HepG2 (cell line): ENCODE data around the gene CEBPG. TPM values are rescaled to one million over a fixed set of nuclear protein-coding genes. Genes with fewer than 3 reads are reported as not detected.

Source experiments
- ATAC-seq: fragments of 200-7000 bp; cut with Tn5 transposase; 3 replicates; pipeline ENCODE4 v1.9.1; 2020; ENCODE audit warnings: mild to moderate bottlenecking, moderate library complexity
- BruUV-seq: library from RNA; stranded (reverse); fragments of 400-500 nt; replicated peaks from 2 replicates; lab custom pipeline; 2021; lab: Mats Ljungman, UMichigan
- CTCF ChIA-PET: fragments of 300-600 bp; formaldehyde crosslinking; extraction: SDS; loops from one replicate; lab custom pipeline; 2021; ENCODE audit warnings: low total read pairs, inconsistent platforms, low intra/inter-chr PET ratio; lab: Yijun Ruan, JAX
- POLR2A ChIA-PET: fragments of 350-600 bp; sonication (Branson Sonifier 250); formaldehyde crosslinking; loops from one replicate; lab custom pipeline; 2020; ENCODE audit warnings: antibody characterized with exemption, inconsistent platforms; lab: Yijun Ruan, JAX
- DNase-seq: peaks from one replicate; pipeline ENCODE4 v3.0.0-alpha.2; 2015; ENCODE audit warnings: low spot score
- FAIRE-seq: peaks from 3 replicates; lab custom pipeline; 2011; peaks lifted over from hg19 to GRCh38; lab: Jason Lieb, UNC
- H2AFZ ChIP-seq: one replicate; pipeline ENCODE4 v1.6.1; 2011; ENCODE audit warnings: low read length, inconsistent platforms
- H3K27ac ChIP-seq: fragments of 300-600 bp; 3 replicates; pipeline ENCODE4 v1.8.0; 2011; ENCODE audit warnings: mixed run types, mild to moderate bottlenecking, mixed read lengths, low read length, inconsistent platforms; ENCODE audit not compliant: insufficient read depth; ENCODE audit errors: extremely low read length
- H3K27me3 ChIP-seq, 2 experiments: fragments of 200-600 bp in 1 of 2; 2 replicates in 1 of 2; 3 replicates in 1 of 2; pipeline versions ENCODE4 v1.6.0 to v1.8.0; 2011; ENCODE audit warnings: low read length in 2 of 2, mild to moderate bottlenecking in 2 of 2, moderate library complexity in 2 of 2, inconsistent platforms in 1 of 2; ENCODE audit not compliant: insufficient read depth in 2 of 2, control insufficient read depth in 1 of 2
- H3K36me3 ChIP-seq, 2 experiments: fragments of 200-600 bp in 1 of 2; replicated peaks in 1 of 2; 2 replicates in 1 of 2; 3 replicates in 1 of 2; pipeline versions ENCODE4 v1.5.1 to v1.8.0; 2011; ENCODE audit warnings: low read length in 2 of 2, inconsistent platforms in 1 of 2; ENCODE audit not compliant: insufficient read depth in 2 of 2, control insufficient read depth in 1 of 2
- H3K4me1 ChIP-seq: 2 replicates; pipeline ENCODE4 v1.5.1; 2012; ENCODE audit warnings: low read length, inconsistent platforms; ENCODE audit not compliant: insufficient read depth
- H3K4me2 ChIP-seq: 2 replicates; pipeline ENCODE4 v1.6.0; 2011; ENCODE audit warnings: low read depth, low read length, inconsistent platforms
- H3K4me3 ChIP-seq, 3 experiments: fragments of 200-600 bp in 1 of 3; sonication (generic), shearing (Covaris generic) in 1 of 3; replicated peaks in 1 of 3; 2 replicates each; pipeline ENCODE4 v1.5.1; 2011 to 2016; ENCODE audit warnings: low read length in 3 of 3, inconsistent platforms in 2 of 3, low read depth in 2 of 3, mild to moderate bottlenecking in 2 of 3, control low read depth in 1 of 3, mixed read lengths in 1 of 3; ENCODE audit not compliant: insufficient read depth in 1 of 3
- H3K79me2 ChIP-seq: one replicate; pipeline ENCODE4 v1.6.1; 2011; ENCODE audit warnings: low read length, inconsistent platforms; ENCODE audit not compliant: insufficient read depth
- H3K9ac ChIP-seq: 2 replicates; pipeline ENCODE4 v1.6.0; 2011; ENCODE audit warnings: mild to moderate bottlenecking, low read depth, low read length, inconsistent platforms; ENCODE audit not compliant: insufficient read depth
- H3K9me3 ChIP-seq: 2 replicates; pipeline ENCODE4 v1.5.1; 2012; ENCODE audit warnings: mild to moderate bottlenecking, low read length
- H4K20me1 ChIP-seq: 2 replicates; pipeline ENCODE4 v1.6.0; 2011; ENCODE audit warnings: inconsistent platforms, mild to moderate bottlenecking, low read length, moderate library complexity; ENCODE audit not compliant: insufficient read depth
- AGO2 ChIP-seq: fragments of 200-400 bp; formaldehyde crosslinking; optimal IDR thresholded peaks from 2 replicates; pipeline ENCODE3; 2017; ENCODE audit warnings: mild to moderate bottlenecking, low read depth, low read length, moderate library complexity
- HCFC1 ChIP-seq: fragments of 150-350 bp; IDR thresholded peaks from 2 replicates; pipeline ENCODE4 v1.6.1; 2014; ENCODE audit warnings: low read depth, low read length
- MIER3 ChIP-seq: IDR thresholded peaks from 2 replicates; pipeline ENCODE4 v1.6.1; 2016; ENCODE audit warnings: missing compliant biosample characterization, borderline replicate concordance
- NBN ChIP-seq: fragments of 450-650 bp; conservative IDR thresholded peaks from 2 replicates; pipeline ENCODE4 v1.6.1; 2017
- NPAS2 ChIP-seq: sonication (generic); formaldehyde crosslinking; IDR thresholded peaks from 2 replicates; pipeline ENCODE4 v1.8.0; 2022; ENCODE audit warnings: mild to moderate bottlenecking, missing genetic modification reagents, borderline replicate concordance
- PHF5A ChIP-seq: IDR thresholded peaks from one replicate; pipeline ENCODE4 v1.6.1; 2018; ENCODE audit warnings: low read depth, missing genetic modification reagents; ENCODE audit not compliant: unreplicated experiment
- RBM39 ChIP-seq: fragments of 200-400 bp; formaldehyde crosslinking; IDR thresholded peaks from one replicate; pipeline ENCODE4 v1.6.1; 2018; ENCODE audit warnings: antibody characterized with exemption, mild to moderate bottlenecking, low read depth, low read length; ENCODE audit not compliant: poor library complexity, severe bottlenecking
- SIX1 ChIP-seq: sonication (generic); formaldehyde crosslinking; IDR thresholded peaks from 2 replicates; pipeline ENCODE4 v1.4.0; 2020; ENCODE audit warnings: missing genetic modification reagents, borderline replicate concordance
- SP4 ChIP-seq: sonication (generic); formaldehyde crosslinking; IDR thresholded peaks from 2 replicates; pipeline ENCODE4 v1.8.1; 2023; ENCODE audit warnings: mild to moderate bottlenecking, missing genetic modification reagents
- SRSF4 ChIP-seq: fragments of 200-400 bp; formaldehyde crosslinking; IDR thresholded peaks from one replicate; pipeline ENCODE4 v1.6.1; 2018; ENCODE audit warnings: mild to moderate bottlenecking, low read depth, low read length, moderate library complexity; ENCODE audit not compliant: poor library complexity, severe bottlenecking
- ZBTB8A ChIP-seq: sonication (generic); formaldehyde crosslinking; IDR thresholded peaks from 2 replicates; pipeline ENCODE4 v1.4.0; 2020; ENCODE audit warnings: mild to moderate bottlenecking, low read depth, missing genetic modification reagents, borderline replicate concordance
- ZFP90 ChIP-seq: sonication (generic); formaldehyde crosslinking; IDR thresholded peaks from 2 replicates; pipeline ENCODE4 v1.8.0; 2022; ENCODE audit warnings: missing genetic modification reagents, mild to moderate bottlenecking, inconsistent platforms, borderline replicate concordance
- ZNF460 ChIP-seq: sonication (generic); formaldehyde crosslinking; IDR thresholded peaks from 2 replicates; pipeline ENCODE4 v1.5.1; 2020; ENCODE audit warnings: missing genetic modification reagents, mild to moderate bottlenecking, borderline replicate concordance
- WGBS: methylation state at CpG from one replicate; pipeline ENCODE4 v1.1.6; 2017; ENCODE audit warnings: low lambda C conversion rate; 5-methylcytosine and 5-hydroxymethylcytosine counted together
- in situ Hi-C: cut with HindIII; loops from 2 replicates; pipeline ENCODE4 v1.10.0; 2017; ENCODE audit warnings: low pct_unique_long_range_greater_than_20kb; ENCODE audit not compliant: extremely low pct_ligation_motif_present
- intact Hi-C: fragments of 100-400 bp; cut with micrococcal nuclease; formaldehyde crosslinking; loops from one replicate; pipeline ENCODE4 v1.10.0; 2022; ENCODE audit not compliant: unreplicated experiment
- polyA plus RNA-seq, 8 experiments: library from polyadenylated mRNA; depleted of rRNA in 3 of 8; stranded (reverse) in 7 of 8; unstranded in 1 of 8; fragments of >200 nt; fragmentation: Illumina TruSeq in 4 of 8; extraction: Trizol in 4 of 8; gene quantifications; 2 replicates each; pipeline versions ENCODE4 v1.2.1 to v1.2.3, GENCODE V29; 2011 to 2016; ENCODE audit warnings: low read depth in 4 of 8, missing spikeins in 1 of 8, mixed read lengths in 1 of 8; ENCODE audit not compliant: insufficient read depth in 1 of 8
- total RNA-seq, 5 experiments: library from RNA; depleted of rRNA; stranded (reverse); fragments of >200 nt; fragmentation: Illumina TruSeq; extraction: Trizol; gene quantifications; 2 replicates each; pipeline ENCODE4 v1.2.3, GENCODE V29; 2016; ENCODE audit warnings: low read depth in 1 of 5
- TF ChIP-seq, protein P1 (sequence below): sonication (generic); formaldehyde crosslinking; IDR thresholded peaks from 2 replicates; pipeline ENCODE4 v1.4.0; 2020; ENCODE audit warnings: missing genetic modification reagents
- TF ChIP-seq, protein P2 (sequence below), 2 experiments: sonication (generic) in 1 of 2; formaldehyde crosslinking in 1 of 2; IDR thresholded peaks; 2 replicates each; pipeline versions ENCODE4 v1.4.0 to v1.6.1; 2018 to 2020; ENCODE audit warnings: missing genetic modification reagents in 2 of 2, borderline replicate concordance in 1 of 2, low read depth in 1 of 2, mild to moderate bottlenecking in 1 of 2, missing biosample characterization in 1 of 2
- TF ChIP-seq, protein P3 (sequence below): sonication (generic); formaldehyde crosslinking; IDR thresholded peaks from 2 replicates; pipeline ENCODE4 v1.5.1; 2020; ENCODE audit warnings: mild to moderate bottlenecking, moderate library complexity, missing genetic modification reagents

Gene CEBPG
- total and polyA plus RNA-seq, 2 of the 13 experiments (the other 11 are each of a cell fraction or from before 2014, with no cell fraction given): 25.7 to 34.3 TPM

DNA sequence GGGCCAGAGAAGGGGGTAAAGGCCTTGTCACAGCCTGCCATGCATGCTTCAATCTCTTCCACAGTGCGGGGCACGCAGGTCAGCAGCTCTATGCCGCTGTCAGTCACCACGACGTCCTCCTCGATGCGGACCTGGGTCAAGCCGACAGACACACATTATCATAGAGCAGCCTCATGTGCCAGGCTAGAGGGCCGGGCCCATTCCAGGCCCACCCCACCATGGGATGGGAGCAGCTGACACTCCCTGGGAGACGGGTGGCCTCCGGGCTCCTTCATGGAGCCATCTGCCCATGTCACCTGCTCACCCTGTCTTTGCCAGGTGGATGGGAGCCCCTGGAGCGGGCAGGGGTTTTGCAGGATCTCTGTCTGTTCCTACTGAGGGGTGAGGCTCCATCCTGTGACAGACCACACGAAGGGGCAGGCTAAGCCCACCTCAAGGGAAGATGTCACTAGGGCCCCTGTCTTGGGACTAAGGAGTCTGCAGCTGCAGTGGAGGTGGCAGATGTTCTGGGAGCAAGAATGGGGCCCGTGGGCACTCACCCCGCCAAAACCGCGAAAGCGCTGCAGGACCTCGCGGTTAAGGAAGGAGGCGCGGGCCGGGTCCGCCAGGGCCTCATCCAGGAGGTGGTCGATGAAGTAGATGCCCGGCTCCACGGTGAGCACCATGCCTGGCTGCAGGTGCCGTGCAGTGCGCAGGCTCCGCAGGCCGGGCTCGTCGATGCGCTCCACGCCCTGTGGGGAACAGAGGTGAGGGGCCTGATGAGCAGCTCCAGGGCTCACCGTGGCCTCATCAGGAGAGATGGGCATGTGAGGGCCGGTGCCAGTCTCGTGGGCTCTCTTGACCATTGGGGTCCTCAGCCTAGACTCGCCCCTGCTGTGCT is 14.1 kb downstream of the CEBPG start:
- peaks cover 40% of the 10 kb centered on the region for H3K4me1 ChIP-seq
- no peak overlapping the region for H3K4me3 ChIP-seq
- H3K79me2 ChIP-seq: peaks cover 40% of the 10 kb centered on the region
- no peaks in the 10 kb centered on the region for H3K9me3 ChIP-seq
- CTCF ChIA-PET: no interaction called here
- 0 out of 2 replicates have a peak, but pooled peaks cover 2% of the 10 kb centered on the region for H4K20me1 ChIP-seq
- 97% methylated on average over 21 of the region's 39 CpGs for WGBS
- in situ Hi-C loops (no loop called here), intact Hi-C loops (no loop called here)
- BruUV-seq: no TSS peak
- DNase-seq (no peak), FAIRE-seq (no peak), ATAC-seq (no peak)
- H3K4me2 ChIP-seq: no peak overlapping the region
- POLR2A ChIA-PET: interaction anchor here (1.3 kb wide), 1 partner anchor 11 kb away, joined by 5 read pairs; no protein-coding TSS in a partner anchor
- no peak overlapping the region for H3K27ac ChIP-seq
- TF ChIP-seq HCFC1 (no peak), SRSF4 (no peak), MIER3 (CRISPR knock-in tag) (no peak), NPAS2 (no peak), RBM39 (peak; percentile 50), ZNF460 (CRISPR knock-in tag) (no peak), SIX1 (CRISPR knock-in tag) (no peak), ZFP90 (CRISPR knock-in tag) (no peak), AGO2 (peak; percentile 37), SP4 (CRISPR knock-in tag) (no peak), PHF5A (no peak), NBN (no peak), ZBTB8A (CRISPR knock-in tag) (no peak)
- TF ChIP-seq, protein P1, sequence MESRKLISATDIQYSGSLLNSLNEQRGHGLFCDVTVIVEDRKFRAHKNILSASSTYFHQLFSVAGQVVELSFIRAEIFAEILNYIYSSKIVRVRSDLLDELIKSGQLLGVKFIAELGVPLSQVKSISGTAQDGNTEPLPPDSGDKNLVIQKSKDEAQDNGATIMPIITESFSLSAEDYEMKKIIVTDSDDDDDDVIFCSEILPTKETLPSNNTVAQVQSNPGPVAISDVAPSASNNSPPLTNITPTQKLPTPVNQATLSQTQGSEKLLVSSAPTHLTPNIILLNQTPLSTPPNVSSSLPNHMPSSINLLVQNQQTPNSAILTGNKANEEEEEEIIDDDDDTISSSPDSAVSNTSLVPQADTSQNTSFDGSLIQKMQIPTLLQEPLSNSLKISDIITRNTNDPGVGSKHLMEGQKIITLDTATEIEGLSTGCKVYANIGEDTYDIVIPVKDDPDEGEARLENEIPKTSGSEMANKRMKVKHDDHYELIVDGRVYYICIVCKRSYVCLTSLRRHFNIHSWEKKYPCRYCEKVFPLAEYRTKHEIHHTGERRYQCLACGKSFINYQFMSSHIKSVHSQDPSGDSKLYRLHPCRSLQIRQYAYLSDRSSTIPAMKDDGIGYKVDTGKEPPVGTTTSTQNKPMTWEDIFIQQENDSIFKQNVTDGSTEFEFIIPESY: peak; percentile 21; the same call in 1 of the 2 replicates
- TF ChIP-seq, protein P2, sequence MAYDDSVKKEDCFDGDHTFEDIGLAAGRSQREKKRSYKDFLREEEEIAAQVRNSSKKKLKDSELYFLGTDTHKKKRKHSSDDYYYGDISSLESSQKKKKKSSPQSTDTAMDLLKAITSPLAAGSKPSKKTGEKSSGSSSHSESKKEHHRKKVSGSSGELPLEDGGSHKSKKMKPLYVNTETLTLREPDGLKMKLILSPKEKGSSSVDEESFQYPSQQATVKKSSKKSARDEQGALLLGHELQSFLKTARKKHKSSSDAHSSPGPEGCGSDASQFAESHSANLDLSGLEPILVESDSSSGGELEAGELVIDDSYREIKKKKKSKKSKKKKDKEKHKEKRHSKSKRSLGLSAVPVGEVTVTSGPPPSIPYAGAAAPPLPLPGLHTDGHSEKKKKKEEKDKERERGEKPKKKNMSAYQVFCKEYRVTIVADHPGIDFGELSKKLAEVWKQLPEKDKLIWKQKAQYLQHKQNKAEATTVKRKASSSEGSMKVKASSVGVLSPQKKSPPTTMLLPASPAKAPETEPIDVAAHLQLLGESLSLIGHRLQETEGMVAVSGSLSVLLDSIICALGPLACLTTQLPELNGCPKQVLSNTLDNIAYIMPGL (CRISPR knock-in tag; IDR thresholded peaks at IDR 0.05; ENCODE audit: borderline replicate concordance in 1 of 2, low read depth in 1 of 2): no peak
- TF ChIP-seq, protein P3, sequence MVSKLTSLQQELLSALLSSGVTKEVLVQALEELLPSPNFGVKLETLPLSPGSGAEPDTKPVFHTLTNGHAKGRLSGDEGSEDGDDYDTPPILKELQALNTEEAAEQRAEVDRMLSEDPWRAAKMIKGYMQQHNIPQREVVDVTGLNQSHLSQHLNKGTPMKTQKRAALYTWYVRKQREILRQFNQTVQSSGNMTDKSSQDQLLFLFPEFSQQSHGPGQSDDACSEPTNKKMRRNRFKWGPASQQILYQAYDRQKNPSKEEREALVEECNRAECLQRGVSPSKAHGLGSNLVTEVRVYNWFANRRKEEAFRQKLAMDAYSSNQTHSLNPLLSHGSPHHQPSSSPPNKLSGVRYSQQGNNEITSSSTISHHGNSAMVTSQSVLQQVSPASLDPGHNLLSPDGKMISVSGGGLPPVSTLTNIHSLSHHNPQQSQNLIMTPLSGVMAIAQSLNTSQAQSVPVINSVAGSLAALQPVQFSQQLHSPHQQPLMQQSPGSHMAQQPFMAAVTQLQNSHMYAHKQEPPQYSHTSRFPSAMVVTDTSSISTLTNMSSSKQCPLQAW (CRISPR knock-in tag): no peak
- H3K9ac ChIP-seq: no peak overlapping the region
- H3K36me3 ChIP-seq: peaks cover 6 to 18% of the 10 kb centered on the region in 2 experiments
- H3K27me3 ChIP-seq: no peaks in the 10 kb centered on the region
- H2AFZ ChIP-seq: no peak overlapping the region
